Measurements from ENCODE around the gene MTA3.
"Not testable (repeated sequence)": the region's sequence is repeated elsewhere in the genome, so short reads cannot be mapped to it uniquely, and the experiment has no call there.

Gene MTA3

DNA sequence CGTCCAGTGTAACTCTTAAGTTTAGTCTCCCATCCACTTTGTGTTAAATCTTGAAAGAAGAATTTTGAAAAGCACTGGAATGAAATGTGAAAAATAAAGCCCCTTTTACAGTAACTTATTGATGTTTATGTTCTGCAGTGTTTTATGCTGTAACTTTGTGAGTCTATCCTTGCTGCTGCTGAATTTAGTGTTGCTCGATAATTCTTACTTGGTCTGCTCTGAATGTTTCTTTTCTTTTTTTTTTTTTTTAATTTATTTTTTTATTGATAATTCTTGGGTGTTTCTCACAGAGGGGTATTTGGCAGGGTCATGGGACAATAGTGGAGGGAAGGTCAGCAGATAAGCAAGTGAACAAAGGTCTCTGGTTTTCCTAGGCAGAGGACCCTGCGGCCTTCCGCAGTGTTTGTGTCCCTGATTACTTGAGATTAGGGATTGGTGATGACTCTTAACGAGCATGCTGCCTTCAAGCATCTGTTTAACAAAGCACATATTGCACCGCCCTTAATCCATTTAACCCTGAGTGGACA, 36.0 kb downstream of the MTA3 start:
- not testable (repeated sequence) for FAIRE-seq; DNase-seq (ENCODE audit: extremely low spot score, insufficient read length, low read depth)

DNA sequence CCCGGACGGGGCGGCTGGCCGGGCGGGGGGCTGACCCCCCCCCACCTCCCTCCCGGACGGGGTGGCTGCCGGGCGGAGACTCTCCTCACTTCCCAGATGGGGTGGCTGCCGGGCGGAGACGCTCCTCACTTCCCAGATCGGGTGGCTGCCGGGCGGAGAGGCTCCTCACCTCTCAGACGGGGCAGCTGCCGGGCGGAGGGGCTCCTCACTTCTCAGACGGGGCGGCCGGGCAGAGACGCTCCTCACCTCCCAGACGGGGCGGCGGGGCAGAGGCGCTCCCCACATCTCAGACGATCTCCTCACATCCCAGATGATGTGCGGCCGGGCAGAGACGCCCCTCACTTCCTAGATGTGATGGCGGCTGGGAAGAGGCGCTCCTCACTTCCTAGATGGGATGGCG, 37.7 kb downstream of the MTA3 start:
- DNase-seq (ENCODE audit: extremely low spot score, insufficient read length, low read depth); FAIRE-seq: not testable (repeated sequence)

DNA sequence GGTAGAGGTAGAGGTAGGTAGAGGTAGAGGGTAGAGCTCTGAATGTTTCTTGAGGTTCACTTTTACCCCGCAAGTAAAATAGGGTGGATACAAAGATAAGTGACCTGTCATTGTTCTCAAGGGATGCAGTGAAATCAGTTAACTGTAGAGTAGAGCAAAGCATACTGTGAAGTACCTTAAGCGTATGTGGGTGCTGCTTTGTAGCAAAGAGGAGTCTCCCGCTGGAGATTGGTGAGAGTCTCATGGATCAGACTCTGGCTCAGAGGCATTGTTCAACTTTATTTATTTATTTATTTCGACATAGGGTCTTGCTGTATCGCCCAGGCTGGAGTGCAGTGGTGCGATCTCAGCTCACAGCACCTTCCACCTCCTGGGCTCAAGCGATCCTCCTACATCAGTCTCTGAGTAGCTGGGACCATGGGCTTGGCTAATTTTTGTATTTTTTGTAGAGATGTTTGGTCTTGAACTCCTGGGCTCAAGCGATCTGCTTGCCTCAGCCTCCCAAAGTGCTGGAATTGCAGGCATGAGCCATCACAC, 38.7 kb downstream of the MTA3 start:
- FAIRE-seq (no peak), DNase-seq (ENCODE audit: extremely low spot score, insufficient read length, low read depth) (no peak)

DNA sequence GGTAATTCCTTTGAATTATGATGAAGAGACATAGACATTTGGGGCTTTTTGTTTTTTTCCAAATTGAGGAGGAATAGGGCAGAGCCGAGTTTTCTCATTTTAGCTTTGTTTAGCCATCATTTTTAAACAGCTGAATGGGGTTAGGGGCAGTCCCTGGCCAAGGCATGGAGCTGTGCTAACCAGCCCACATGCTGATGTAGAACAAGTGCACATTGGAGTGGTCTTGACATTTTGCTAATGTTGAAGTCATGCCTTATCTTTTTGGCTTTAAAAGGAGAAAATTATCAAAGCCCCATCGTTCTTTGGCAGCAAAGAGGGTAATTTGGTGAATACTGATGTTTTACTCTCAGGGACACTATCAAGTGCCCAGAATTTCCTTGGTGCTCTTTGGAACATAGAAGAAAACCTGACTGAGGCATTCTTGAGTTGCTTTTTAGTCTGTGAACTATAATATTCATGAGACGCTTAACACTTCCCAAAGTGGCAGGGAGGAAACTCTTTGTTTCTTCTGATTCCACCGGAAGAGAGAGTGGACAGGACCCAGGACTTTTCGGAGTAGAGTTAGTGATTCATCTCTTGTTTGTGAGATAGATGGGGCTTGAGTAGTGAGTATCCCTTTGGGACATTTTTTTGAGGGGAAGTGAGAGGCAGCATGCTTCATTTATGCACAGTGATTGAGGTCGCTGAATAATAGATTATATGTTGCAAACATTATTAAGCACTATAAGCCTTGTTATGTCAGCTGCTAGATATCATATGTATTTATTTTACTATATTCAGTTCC, 45.0 kb downstream of the MTA3 start:
- FAIRE-seq (no peak), DNase-seq (ENCODE audit: extremely low spot score, insufficient read length, low read depth) (no peak)

DNA sequence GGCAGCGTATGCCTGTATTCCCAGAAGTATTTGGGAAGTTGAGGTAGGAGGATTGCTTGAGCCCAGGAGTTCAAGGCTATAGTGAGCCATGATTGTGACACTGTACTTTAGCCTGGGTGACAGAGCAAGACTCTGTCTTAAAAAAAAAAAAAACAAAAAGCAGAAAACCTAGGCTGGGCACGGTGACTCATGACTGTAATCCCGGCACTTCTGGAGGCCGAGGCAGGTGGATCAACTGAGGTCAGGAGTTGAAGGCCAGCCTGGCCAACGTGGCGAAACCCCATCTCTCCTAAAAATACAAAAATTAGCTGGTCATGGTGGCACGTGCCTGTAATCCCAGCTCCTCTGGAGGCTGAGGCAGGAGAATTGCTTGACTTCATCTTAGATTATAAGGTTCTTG, 46.4 kb downstream of the MTA3 start:
- FAIRE-seq, result no peak
- no peak for DNase-seq (ENCODE audit: extremely low spot score, insufficient read length, low read depth)

DNA sequence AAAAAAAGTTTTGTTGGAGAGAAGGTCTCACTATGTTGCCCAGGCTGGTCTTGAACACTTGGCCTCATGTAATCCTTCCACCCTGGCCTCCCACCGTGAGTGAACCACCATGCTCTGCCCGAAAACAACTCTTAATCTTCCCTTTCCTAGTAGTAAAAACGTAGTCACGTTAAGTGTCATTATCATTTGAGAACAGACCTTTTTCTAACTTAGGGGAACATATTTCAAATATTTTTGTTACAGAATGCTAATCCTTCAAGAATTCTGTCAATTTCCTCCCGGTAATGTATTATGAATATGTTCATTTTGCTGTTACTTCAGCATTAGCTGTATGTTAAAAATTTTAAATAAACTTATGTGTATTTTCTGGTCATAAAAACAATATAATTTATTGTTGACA, 49.7 kb downstream of the MTA3 start:
- DNase-seq (ENCODE audit: extremely low spot score, insufficient read length, low read depth), result no peak
- no peak for FAIRE-seq

DNA sequence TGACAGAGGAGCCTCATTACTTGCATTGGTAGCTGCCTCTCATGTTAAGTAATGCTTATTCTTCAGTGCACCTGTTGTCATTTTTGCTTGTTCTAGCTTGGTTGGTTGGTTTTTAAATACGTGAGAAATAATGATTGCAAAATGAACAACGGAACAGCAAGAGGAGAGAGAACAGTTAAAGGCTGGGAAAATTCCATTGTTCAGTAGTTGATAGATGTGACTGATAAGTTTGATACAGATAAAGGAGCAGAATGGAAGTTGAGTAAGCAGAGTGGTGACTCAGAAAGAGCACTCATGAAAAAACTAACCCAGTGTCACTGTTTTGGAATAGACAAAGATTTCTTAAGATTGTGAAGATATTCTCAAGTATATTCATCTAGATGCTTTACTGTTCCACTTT, 50.5 kb downstream of the MTA3 start:
- FAIRE-seq, result no peak
- no peak for DNase-seq (ENCODE audit: extremely low spot score, insufficient read length, low read depth)

DNA sequence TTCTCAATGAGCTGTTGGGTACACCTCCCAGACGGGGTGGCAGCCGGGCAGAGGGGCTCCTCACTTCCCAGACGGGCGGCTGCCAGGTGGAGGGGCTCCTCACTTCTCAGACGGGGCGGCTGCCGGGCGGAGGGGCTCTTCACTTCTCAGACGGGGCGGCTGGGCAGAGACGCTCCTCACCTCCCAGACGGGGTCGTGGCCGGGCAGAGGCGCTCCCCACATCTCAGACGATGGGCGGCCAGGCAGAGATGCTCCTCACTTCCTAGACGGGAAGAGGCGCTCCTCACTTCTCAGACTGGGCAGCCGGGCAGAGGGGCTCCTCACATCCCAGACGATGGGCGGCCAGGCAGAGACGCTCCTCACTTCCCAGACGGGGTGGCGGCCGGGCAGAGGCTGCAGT, 53.2 kb downstream of the MTA3 start:
- FAIRE-seq; DNase-seq (ENCODE audit: extremely low spot score, insufficient read length, low read depth): not testable (repeated sequence)

DNA sequence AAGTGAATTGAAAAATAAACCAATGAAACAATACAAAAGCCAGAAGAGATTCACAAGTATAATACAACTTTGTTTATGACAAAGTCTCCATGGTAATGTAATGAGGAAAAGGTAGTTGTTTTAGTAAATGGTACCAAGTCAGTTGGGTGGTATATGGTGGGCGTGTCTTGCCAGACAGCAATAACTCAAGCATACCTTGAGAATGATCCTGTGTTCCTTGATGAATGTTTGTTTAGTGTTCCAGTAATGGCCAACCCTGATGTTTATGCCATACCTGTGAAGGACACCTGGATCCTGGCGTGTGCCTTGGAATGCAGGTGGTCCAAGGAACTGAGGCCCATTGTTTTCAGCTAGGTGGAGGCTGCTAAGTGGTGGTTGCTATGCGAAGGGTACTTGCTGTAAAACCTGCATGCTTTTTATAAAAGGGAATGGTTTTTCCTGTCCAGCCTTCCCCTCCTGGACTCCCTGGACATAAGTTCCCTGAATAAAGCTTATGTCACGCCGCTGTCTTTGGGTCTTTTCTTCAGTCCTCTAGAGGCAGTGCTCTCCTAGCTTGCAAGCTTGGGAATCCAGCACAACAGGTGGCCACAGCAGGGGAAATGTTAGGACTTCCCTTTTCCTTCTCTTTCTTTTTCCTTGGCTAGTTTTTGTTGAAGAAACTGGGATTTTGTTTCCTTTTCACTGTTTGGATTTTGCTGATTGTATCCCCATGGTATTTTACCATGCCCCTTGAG, 54.7 kb downstream of the MTA3 start:
- FAIRE-seq (no peak), DNase-seq (ENCODE audit: extremely low spot score, insufficient read length, low read depth) (no peak)

DNA sequence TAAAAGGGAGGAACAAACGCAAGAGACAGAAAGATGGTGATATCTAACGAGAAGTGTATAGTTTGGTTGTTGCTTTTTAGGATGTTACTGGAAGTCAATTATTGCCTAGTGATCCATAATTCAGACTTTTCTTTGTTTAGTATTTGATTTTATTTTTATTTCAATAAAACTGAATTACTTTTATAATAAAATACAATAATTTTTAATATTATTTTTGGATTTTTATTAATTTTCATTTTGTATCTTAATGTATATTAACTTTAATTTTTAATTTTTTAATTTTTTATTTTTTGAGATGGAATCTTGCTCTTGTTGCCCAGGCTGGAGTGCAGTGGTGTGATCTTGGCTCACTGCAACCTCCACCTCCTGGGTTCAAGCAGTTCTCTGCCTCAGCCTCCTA, 55.6 kb downstream of the MTA3 start:
- DNase-seq (ENCODE audit: extremely low spot score, insufficient read length, low read depth) (no peak), FAIRE-seq (no peak)

DNA sequence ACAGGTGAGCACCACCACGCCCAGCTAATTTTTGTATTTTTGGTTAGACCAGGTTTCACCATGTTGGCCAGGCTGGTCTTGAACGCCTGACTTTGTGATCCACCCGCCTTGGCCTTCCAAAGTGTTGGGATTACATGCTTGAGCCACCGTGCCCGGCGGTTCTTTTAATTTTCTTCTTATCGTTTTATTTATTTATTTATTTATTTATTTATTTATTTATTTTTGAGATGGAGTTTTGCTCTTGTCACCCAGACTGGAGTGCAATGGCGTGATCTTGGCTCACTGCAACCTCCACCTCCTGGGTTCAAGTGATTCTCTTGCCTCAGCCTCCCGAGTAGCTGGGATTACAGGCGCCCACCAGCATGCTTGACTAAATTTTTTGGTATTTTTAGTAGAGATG, 59.6 kb downstream of the MTA3 start:
- not testable (repeated sequence) for DNase-seq (ENCODE audit: extremely low spot score, insufficient read length, low read depth); FAIRE-seq

DNA sequence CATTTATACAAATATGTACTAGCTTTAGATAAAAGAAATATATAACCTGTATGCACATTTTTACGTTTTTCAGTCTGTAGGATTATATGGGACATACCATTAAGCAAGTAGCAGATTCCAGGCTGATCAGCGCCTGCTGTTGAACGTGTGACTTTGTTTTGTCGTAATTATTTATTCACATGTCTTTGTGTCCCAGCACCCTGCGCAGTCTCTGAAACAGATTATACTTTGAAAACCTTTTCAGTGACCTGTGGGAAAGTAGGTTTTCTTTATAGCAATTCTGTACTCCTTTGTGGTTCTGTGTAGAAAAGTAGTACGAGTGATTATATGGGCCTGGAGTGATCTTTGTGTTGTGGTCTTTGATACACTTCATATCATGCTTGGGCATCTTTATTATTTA, 68.5 kb downstream of the MTA3 start:
- FAIRE-seq (no peak), DNase-seq (ENCODE audit: extremely low spot score, insufficient read length, low read depth) (no peak)

DNA sequence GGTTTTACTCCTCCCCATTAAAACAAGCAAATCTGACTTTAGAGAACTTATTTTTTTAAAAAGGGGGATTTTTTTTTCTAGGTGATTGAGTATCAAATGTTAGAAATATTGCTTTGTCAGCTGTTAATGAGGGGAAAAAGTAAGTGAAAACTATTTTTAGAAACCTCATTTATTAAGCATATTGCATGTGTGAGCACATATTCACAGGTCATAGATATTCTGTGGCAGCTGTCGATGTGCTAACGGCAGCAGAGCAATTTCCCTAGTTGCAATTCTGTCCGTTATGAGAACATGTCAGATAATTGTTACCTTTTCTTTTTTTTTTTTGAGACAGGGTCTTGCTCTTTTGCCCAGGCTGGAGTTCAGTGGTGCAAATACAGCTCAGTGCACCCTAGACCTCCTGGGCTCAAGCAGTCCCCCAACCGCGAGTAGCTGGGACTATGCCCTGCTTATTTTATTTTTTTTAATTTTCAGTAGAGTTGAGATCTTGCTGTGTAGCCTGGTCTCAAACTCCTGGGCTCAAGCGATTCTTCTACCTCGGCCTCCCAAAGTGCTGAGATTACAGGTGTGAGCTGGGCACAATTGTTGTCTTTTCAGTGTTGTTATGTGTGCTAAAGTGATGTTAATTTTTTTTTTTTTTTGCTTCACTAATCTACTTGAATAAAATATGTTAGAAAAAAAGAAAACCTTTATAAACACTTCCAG, 69.8 kb downstream of the MTA3 start:
- FAIRE-seq, result no peak

DNA sequence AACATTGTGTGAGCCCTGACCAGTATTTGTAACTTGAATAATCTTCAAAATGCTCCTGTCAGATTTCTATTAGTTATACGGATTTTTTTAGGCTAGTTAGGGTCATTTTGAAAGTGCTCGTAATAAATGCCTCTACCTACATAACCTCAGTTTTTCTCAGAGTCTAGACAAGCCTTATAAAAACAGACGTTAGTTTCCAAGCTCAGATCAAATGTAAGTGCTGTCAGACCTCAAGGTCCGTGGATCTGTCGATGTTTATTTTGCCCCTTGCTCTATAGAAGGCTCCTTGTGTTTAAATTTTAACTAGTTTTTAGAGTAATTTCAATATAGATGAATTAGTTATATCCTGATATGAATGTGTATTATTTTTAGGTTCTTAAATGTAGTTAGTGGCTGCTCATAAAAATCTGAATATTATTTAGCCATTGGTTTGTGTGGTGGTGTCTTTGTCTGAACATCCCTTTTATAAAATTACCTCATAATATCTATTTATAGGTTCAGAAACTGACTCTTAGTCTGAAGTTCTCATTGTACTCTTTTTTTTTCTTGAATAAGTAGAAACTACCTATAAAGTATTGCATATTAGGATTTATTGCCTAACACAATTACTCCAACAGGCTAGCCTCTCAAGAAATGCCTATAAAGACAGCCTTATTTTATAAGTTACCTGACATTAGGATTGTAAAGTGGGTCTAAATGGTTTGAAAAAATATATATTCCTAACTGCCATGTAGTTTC, 71.1 kb downstream of the MTA3 start:
- no peak for FAIRE-seq
- no peak for DNase-seq (ENCODE audit: extremely low spot score, insufficient read length, low read depth)

More for the DNA sequence above, 69.8 kb downstream of the MTA3 start:
- no peak for DNase-seq (ENCODE audit: extremely low spot score, insufficient read length, low read depth)

DNA sequence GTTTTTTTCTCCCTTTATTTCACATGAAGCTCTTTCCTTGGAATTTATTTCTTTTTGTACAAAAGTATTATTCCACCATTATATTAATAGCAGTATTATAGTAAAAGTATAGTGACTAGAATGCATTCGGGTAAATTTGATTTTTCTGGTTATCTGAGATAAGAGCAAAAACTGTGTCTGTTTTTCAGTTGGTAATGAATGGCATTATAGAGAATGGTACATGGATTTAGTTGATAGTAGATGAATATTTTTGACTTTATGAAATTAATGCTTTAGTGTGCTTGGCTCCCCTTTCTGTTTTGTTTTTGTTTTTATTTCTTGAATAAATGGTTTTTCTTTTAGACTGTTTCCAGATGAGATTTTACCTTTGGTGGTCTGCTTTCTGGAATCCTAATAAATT, 71.8 kb downstream of the MTA3 start:
- no peak for FAIRE-seq
- DNase-seq (ENCODE audit: extremely low spot score, insufficient read length, low read depth), result no peak

DNA sequence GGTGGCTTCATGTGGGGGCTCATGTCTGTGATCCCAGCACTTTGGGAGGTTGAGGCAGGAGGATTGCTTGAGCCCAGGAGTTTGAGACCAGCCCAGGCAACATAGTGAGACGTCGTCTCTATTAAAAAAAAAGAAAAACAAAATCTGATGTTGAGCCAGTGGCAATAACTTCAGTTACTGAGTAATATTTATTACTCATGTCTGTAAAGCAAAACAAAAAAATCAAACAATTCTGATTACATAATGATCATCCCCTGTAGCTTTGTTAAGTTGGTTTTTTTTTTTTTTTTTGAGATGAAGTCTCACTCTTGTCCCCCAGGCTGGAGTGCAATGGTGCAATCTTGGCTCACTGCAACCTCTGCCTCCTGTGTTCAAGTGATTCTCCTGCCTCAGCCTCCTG, 73.9 kb downstream of the MTA3 start:
- DNase-seq (ENCODE audit: extremely low spot score, insufficient read length, low read depth); FAIRE-seq: not testable (repeated sequence)

DNA sequence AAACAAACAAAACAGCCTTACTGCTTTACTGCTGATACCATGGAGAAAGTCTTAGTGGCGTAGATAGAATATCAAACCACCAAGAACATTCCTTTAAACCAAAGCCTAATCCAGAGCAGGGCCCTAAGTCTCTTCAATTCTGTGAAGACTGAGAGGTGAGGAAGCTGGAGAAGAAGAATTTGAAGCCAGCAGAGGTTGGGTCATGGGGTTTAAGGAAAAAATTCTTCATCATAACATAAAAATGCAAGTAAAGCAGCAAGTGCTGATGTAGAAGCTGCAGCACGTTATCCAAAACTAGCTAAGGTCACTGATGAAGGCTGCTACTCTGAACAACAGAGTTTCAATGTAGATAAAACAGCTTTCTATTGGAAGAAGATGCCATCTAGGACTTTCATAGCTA, 77.1 kb downstream of the MTA3 start:
- DNase-seq (ENCODE audit: extremely low spot score, insufficient read length, low read depth) (no peak), FAIRE-seq (no peak)

DNA sequence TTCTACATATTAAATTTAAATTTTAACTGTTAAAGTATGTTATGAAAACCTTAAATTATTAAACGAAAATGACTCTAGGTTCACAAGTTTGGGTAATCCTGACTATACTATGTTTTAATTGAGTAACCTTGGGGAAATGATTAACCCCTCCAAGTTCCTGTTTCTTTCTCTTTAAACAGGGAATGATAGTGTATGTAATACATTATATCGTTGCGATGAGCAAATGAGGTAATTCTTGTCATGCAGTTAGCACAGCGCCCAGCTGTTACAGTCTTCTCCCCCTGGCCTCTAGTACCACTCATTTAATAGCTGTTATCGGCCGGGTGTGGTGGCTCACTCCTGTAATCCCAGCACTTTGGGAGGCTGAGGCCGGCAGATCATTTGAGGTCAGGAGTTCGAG, 80.4 kb downstream of the MTA3 start:
- no peak for DNase-seq (ENCODE audit: extremely low spot score, insufficient read length, low read depth)
- FAIRE-seq, result no peak

DNA sequence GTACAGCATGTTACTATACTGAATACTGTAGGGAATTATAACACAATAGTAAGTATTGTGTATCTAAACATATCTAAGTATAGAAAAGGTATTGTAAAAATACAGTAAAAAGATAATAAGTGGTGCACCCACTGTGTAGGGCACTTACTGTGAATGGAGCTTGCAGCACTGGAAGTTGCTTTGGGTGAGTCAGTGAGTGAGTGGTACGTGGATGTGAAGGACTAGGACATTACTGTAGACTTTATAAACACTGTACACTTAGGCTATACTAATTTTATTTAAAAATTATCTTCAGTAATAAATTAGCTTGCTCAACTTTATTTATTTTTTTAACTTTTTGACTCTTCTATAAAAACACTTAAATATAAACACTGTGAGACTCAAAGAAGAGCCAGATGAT, 82.6 kb downstream of the MTA3 start:
- FAIRE-seq (no peak), DNase-seq (ENCODE audit: extremely low spot score, insufficient read length, low read depth) (no peak)

DNA sequence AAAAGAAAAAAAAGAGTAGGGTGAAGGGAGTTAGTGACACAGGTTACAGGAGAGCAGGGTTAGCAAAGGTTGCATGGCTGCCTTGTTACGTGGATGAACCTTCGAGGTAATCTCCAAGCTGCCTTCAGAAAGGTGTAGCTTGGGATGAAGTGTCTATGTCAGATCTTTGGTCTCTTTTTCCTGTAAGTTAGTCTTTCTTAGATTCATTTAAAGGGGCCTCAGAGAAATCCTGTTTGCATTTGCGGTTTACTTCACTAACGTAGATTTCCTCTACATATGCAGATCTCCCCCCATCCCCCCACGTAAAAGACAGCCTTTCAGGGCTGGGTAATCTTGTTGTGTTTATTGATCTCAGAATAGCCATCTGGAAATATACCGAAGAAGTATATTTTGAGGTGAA, 83.7 kb downstream of the MTA3 start:
- FAIRE-seq, result no peak

More for the DNA sequence above, 83.7 kb downstream of the MTA3 start:
- DNase-seq (ENCODE audit: extremely low spot score, insufficient read length, low read depth), result no peak

Data from GM18507 (cell line).